ENCODE data around the gene PACS2. TPM values are rescaled to one million over a fixed set of nuclear protein-coding genes. Genes with fewer than 3 reads are reported as not detected.

Gene PACS2
- total RNA-seq, 2 experiments from 2014 or later: 28.3 to 29.9 TPM

DNA sequence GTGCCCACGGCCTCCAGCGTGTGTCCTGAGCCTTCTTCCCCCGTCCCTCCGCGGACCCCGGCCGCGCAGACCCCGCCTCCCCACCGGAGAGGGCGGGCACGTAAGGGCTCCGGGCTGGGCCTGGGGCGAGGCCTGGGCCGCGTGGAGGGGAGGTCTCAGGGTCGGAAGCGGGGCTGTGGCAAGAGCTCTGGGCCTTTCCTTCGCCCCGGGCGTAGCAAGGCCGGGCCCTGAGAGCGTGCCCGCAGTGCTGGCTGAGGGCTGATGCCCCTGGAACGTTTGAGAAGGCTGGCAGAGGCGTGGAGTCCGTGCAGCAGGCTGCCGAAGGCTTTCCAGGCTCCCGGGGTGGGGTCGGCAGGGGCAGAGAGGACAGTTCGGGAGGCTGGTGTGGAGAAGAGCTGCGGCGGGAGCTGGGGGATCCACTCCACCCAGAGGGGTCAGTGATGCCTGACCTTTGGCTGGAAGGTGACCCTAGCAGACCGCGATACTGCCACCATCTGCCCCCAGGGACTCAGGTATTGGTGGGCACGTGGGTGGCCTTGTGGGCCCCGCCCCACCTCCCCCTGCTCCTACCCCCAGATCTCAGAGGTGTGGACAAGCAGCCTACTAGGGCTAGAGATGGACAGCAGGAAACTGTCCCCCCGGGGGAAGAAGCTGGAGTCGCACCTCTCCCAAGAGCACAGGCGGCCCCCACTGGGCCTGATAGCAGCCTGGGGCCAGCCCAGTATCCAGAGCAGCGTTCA lies 84.3 kb downstream of the PACS2 start:
- Mint-ChIP-seq H3K9me3 (peaks cover 4% of the 10 kb centered on the region), H3K4me3 (peak overlapping the region; percentile 89), H3K27ac (peak overlapping the region; percentile 82), H3K4me1 (peaks cover 24% of the 10 kb centered on the region), H3K27me3 (no peaks in the 10 kb centered on the region), H3K36me3 (ENCODE audit: low read depth) (peaks cover 28% of the 10 kb centered on the region)
- POLR2A ChIA-PET: interaction anchor here (0.6 to 2.3 kb wide), 10 partner anchors 9 to 91 kb away, joined by 3 to 11 read pairs (median 4); partner anchors contain the start of gene MTA1
- peak; percentile 54 for DNase-seq
- CTCF ChIA-PET: interaction anchor here (0.6 to 2.3 kb wide), 3 partner anchors 21 to 130 kb away, joined by 3 to 5 read pairs (median 3); partner anchors contain the start of gene MTA1

DNA sequence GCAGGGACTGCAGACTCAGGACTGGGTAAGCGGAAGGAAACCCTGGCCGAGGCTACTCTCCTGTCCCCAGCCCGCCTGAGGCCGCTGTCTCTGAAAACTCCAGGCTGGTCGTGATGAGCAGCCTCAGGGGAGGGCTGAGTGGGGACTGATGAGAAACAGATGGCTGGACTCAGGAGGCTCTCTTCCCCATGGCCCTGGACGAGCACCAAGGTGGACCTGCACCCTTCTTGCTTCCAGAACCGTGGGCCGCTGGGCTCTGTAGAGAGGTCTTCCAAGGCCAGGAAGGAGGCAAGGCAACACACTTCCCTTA lies 84.9 kb downstream of the PACS2 start:
- peaks cover 28% of the 10 kb centered on the region for H3K36me3 Mint-ChIP-seq (ENCODE audit: low read depth)
- peak overlapping the region; percentile 89 for H3K4me3 Mint-ChIP-seq
- H3K4me1 Mint-ChIP-seq: peaks cover 29% of the 10 kb centered on the region
- H3K27me3 Mint-ChIP-seq: no peaks in the 10 kb centered on the region
- ChIA-PET POLR2A (interaction anchor here (1.1 to 2.3 kb wide), 5 partner anchors 10 to 82 kb away, joined by 3 to 11 read pairs (median 9); partner anchors contain the start of gene MTA1), CTCF (interaction anchor here (1.4 kb wide), 1 partner anchor 81 kb away, joined by 3 read pairs; no protein-coding TSS in a partner anchor)
- peak overlapping the region; percentile 82 for H3K27ac Mint-ChIP-seq
- peaks cover 4% of the 10 kb centered on the region for H3K9me3 Mint-ChIP-seq
- DNase-seq: no peak

DNA sequence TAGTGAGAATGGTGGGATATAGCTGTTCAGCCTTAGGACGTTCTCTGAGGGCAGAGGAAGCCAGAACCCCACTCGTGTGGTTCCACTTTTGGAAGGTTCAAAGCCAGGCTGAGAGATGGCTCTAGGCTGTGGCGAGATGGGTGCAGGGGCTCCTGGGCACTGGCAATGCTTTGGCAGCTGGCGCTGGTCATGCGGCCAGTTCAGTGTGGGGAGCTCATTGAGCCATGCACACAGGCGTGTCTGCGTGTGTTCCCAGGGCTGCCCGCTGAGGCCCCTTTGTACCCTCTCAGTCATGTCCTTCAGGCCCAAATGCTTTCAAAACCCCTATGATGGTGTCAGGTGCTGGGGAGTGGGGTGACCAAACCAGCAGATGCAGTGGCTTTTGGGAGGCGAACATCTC lies 85.5 kb downstream of the PACS2 start:
- Mint-ChIP-seq H3K27ac (no peak overlapping the region), H3K4me1 (peaks cover 35% of the 10 kb centered on the region), H3K4me3 (peak overlapping the region; percentile 89), H3K27me3 (no peaks in the 10 kb centered on the region), H3K36me3 (ENCODE audit: low read depth) (peaks cover 28% of the 10 kb centered on the region), H3K9me3 (peaks cover 4% of the 10 kb centered on the region)
- ChIA-PET POLR2A (interaction anchor here (1.1 to 2.3 kb wide), 4 partner anchors 13 to 82 kb away, joined by 3 to 10 read pairs (median 8); partner anchors contain the start of gene MTA1), CTCF (no interaction called here)
- no peak for DNase-seq

DNA sequence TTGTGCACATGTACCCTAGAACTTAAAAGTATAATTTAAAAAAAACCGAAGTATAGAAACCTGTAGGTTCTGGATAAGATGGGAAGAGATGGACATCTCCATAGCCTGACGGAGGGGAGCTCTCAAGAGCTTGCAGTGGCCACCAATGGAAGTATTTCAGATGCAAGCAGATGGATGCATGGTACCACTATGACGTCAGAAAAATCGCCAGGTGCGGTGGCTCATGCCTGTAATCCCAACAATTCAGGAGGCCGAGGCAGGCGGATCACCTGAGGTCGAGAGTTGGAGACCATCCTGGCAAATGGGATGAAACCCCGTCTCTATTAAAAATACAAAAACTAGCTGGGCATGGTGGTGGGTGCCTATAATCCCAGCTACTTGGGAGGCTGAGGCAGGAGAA lies 87.2 kb downstream of the PACS2 start:
- Mint-ChIP-seq H3K4me1 (peaks cover 36% of the 10 kb centered on the region), H3K9me3 (peaks cover 4% of the 10 kb centered on the region), H3K27me3 (no peaks in the 10 kb centered on the region), H3K36me3 (ENCODE audit: low read depth) (peaks cover 28% of the 10 kb centered on the region), H3K4me3 (no peak overlapping the region), H3K27ac (no peak overlapping the region)
- ChIA-PET POLR2A (no interaction called here), CTCF (no interaction called here)
- no peak for DNase-seq

DNA sequence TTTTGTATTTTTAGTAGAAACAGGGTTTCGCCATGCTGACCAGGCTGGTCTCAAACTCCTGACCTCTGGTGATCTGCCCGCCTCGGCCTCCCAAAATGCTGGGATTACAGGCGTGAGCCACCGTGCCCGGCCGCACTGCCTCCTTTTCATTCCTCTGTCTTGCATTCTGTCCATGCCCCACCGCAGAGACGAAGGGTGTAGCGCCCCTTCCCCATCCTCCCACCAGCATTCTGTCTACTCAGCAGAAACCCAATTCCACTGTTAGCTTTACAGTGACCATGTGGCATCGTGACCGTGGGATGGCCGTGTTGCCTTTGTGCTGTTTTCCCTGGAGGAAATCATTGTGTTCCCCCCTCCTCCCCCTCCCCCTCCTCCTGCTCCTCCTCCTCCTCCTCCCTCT lies 94.0 kb downstream of the PACS2 start:
- POLR2A ChIA-PET: no interaction called here
- H3K36me3 Mint-ChIP-seq (ENCODE audit: low read depth): no peaks in the 10 kb centered on the region
- H3K27me3 Mint-ChIP-seq: peaks cover 42% of the 10 kb centered on the region
- H3K4me3 Mint-ChIP-seq: no peak overlapping the region
- no peak overlapping the region for H3K27ac Mint-ChIP-seq
- H3K9me3 Mint-ChIP-seq: no peaks in the 10 kb centered on the region
- H3K4me1 Mint-ChIP-seq: peaks cover 16% of the 10 kb centered on the region
- CTCF ChIA-PET: interaction anchor here (0.7 kb wide), 1 partner anchor 37 kb away, joined by 3 read pairs; no protein-coding TSS in a partner anchor
- no peak for DNase-seq

DNA sequence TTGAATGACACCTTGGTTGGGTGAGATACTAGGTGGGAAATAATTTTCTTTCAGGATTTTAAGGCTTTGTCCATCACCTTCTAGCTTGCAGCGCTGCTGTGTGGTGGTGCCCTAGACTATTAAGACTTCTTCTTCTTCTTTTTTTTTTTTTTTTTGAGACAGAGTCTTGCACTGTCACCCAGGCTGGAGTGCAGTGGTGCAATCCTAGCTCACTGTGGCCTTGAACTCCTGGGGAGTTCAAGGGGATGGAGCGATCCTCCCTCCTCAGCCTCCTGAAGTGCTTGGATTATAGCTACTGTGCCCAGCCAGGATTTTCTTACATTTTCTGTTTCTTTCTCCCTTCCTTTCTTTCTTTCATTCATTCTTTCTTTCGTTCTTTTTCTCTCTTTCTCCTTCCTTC lies 94.8 kb downstream of the PACS2 start:
- DNase-seq: no peak
- H3K27me3 Mint-ChIP-seq: peaks cover 44% of the 10 kb centered on the region
- no peak overlapping the region for H3K27ac Mint-ChIP-seq
- CTCF ChIA-PET: interaction anchor here (0.7 kb wide), 1 partner anchor 38 kb away, joined by 3 read pairs; no protein-coding TSS in a partner anchor
- peaks cover 11% of the 10 kb centered on the region for H3K4me1 Mint-ChIP-seq
- no peak overlapping the region for H3K4me3 Mint-ChIP-seq
- no peaks in the 10 kb centered on the region for H3K9me3 Mint-ChIP-seq
- no peaks in the 10 kb centered on the region for H3K36me3 Mint-ChIP-seq (ENCODE audit: low read depth)
- POLR2A ChIA-PET: no interaction called here

DNA sequence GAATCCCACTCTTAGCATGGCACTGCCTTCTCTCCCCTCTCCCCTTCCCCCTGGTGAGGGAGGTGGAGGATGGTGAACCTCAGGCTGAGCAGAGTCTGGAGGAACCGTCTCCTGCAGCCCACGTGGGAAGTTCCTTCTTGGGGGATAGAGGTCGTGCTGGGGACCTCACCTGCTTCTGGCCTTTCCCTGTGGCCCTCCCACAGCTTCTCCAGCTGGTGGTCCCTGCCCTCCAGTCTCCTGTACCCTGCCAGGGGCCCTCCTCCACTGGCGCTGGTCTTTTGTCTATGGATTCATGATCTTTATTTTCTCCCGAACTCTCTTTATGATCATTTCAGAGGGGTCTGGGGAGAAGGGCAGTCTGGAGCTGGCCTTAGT lies 96.1 kb downstream of the PACS2 start:
- Mint-ChIP-seq H3K4me3 (no peak overlapping the region), H3K27me3 (peaks cover 46% of the 10 kb centered on the region)
- POLR2A ChIA-PET: interaction anchor here (1.0 kb wide), 2 partner anchors 110 to 390 kb away, joined by 3 read pairs; partner anchors contain the start of genes BRF1 and CDCA4

DNA sequence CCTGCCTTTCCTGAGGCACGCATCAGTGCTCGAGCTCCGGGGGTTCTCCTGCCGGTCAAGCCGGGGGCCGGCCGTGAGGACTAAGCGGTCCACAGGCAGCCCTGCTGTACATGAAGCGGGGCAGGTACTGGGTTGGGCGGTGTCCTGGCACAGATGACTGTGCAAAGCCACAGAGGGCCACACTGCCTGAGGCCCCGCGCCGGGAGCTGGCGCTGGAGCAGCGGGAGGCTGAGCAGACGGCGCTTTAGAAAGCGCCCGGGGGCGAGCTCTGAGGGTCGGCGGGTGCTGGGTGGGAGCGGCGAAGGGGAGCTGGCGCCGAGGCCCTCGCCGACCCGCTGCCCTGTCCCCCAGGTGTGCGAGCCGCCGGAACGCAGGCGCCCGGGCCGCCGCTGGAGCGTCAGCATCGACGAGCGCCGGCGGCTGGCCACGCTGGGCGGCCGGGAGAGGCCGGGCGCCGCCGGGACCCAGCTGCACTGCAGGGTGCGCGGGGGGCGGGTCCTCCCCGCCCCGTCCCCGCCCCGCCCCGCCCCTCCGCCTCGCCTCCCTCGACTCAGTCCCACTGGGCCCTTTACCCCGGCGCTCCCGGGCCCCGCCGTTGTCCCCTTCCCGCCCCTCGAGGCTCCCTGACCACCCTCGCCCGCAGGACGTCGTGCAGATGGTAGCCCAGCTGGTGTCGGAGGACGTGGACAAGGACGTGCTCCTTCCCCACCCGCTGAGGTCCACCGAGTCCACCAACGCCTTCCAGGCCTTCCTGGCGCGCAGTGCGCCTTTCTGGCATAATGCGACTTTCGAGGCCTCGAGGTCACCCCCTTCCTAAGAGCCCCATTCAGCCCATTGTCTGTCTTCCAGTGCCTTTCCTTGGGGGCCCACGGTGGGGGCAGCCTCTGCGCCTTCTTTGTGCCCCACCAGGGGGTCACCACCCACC lies 96.7 kb downstream of the PACS2 start:
- Mint-ChIP-seq H3K27me3 (peaks cover 46% of the 10 kb centered on the region), H3K36me3 (ENCODE audit: low read depth) (no peaks in the 10 kb centered on the region), H3K9me3 (no peaks in the 10 kb centered on the region), H3K4me1 (peaks cover 5% of the 10 kb centered on the region), H3K27ac (no peak overlapping the region), H3K4me3 (no peak overlapping the region)
- CTCF ChIA-PET: interaction anchor here (0.5 kb wide), 1 partner anchor 36 kb away, joined by 6 read pairs; no protein-coding TSS in a partner anchor
- DNase-seq: no peak
- POLR2A ChIA-PET: interaction anchor here (1.0 kb wide), 3 partner anchors 13 to 390 kb away, joined by 3 read pairs; partner anchors contain the start of genes BRF1, CDCA4 and TEX22

More for the DNA sequence above, 96.1 kb downstream of the PACS2 start:
- no peak for DNase-seq
- H3K9me3 Mint-ChIP-seq: no peaks in the 10 kb centered on the region
- H3K4me1 Mint-ChIP-seq: peaks cover 5% of the 10 kb centered on the region
- CTCF ChIA-PET: interaction anchor here (0.5 kb wide), 1 partner anchor 36 kb away, joined by 6 read pairs; no protein-coding TSS in a partner anchor
- H3K27ac Mint-ChIP-seq: no peak overlapping the region
- no peaks in the 10 kb centered on the region for H3K36me3 Mint-ChIP-seq (ENCODE audit: low read depth)

DNA sequence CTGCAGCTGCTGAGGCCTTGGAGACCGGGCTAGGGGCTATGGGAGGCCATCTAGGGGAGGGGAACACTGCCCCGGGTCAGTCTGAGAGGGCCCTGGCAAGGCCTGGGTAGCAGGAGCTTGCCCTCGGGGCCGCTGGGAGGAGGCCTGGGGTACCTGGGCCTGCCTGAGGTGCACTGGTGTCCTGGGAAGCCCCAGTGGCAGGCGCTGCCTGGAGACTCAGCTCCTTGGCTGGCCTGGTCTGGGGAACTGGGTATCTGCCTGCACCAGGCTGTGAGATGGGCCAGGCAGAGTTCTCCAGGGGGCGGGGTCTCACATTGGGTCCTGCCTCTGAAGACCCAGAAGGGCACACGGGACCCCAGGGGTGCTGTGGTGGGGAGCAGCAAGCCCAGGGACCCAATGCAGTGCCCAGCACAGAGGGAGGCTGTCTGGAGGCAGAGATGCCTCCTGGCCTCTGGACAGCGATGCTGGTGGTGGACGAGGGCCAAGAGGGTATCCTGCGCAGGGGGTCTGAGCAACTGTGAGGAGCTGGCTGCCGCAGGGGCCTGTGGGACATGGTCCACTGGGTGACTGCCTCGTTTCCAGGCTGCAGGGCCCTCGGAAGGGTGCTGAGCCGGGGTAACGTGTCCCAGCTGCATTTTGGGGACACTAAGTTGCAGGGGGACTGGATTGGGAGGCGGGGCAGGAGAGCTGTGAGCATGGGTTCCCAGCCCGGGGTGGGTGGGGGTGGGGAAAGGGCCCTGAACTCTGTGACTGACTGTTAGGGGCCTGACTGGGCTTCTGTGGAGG lies 97.6 kb downstream of the PACS2 start:
- Mint-ChIP-seq H3K4me1 (peaks cover 5% of the 10 kb centered on the region), H3K36me3 (ENCODE audit: low read depth) (no peaks in the 10 kb centered on the region), H3K27me3 (peaks cover 48% of the 10 kb centered on the region), H3K4me3 (no peak overlapping the region), H3K9me3 (no peaks in the 10 kb centered on the region), H3K27ac (no peak overlapping the region)
- no peak for DNase-seq
- POLR2A ChIA-PET: interaction anchor here (1.0 to 2.4 kb wide), 2 partner anchors 9 to 13 kb away, joined by 3 to 8 read pairs; partner anchors contain the start of gene TEX22
- CTCF ChIA-PET: no interaction called here

DNA sequence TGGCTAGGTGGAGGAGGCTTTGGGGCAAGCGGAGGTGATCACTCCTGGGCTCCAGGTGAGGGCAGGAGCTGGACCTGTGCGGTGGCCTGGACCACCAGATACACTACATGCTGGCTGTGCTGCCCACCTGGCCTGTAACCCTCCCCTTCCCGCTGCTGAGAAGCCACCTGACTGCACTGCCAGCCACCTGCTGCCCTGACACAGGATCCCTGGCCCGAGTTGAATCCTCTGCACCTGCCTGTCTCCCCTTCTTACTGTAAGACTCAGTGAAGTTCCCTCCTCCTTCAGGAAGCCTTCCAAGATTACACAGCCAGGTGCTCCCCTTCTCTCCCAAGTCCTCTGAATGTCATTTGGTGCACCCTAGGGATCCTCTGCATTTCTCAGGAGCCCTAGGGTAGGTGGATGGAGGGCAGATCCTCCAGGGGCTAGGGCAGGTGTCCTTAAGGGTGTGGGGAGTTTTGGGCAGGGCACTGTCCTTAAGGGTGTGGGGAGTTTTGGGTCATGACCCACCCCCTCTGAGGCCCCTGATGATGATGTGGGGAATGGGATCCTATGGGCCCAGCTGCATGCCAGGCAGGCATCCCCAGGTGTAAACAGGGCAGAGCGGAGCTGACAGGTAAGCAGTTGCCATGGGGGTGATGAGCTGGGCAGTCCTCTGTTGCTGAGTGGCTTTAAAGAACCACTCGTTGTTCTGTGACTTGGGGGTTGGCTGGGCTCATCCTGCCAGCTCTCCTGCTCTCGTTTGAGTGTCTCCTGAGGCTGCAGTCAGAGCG lies 98.4 kb downstream of the PACS2 start:
- CTCF ChIA-PET: no interaction called here
- Mint-ChIP-seq H3K27ac (no peak overlapping the region), H3K4me3 (no peak overlapping the region), H3K36me3 (ENCODE audit: low read depth) (no peaks in the 10 kb centered on the region), H3K4me1 (peaks cover 5% of the 10 kb centered on the region), H3K27me3 (peaks cover 45% of the 10 kb centered on the region), H3K9me3 (no peaks in the 10 kb centered on the region)
- POLR2A ChIA-PET: interaction anchor here (0.7 to 2.4 kb wide), 3 partner anchors 9 to 14 kb away, joined by 3 to 8 read pairs (median 3); partner anchors contain the start of gene TEX22
- no peak for DNase-seq

DNA sequence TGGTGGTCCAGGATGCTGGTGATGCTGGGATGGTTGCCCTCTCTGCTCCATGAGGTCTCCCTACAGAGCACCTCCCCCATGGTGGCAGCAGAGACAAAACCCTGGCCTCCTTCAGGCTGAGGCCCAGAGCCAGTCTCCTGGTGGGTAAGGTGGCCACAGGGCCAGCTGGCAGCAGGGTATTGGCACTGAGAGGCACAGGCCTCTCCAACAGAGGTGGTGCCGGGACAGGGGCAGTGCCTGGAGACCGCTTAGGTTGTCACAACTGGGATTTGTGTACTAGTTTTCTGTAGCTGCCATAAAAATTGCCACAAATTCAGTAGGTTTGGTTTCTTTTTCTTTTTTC lies 99.0 kb downstream of the PACS2 start:
- no peak overlapping the region for H3K4me3 Mint-ChIP-seq
- peaks cover 5% of the 10 kb centered on the region for H3K4me1 Mint-ChIP-seq
- no peaks in the 10 kb centered on the region for H3K9me3 Mint-ChIP-seq
- DNase-seq: no peak
- POLR2A ChIA-PET: interaction anchor here (0.7 to 2.4 kb wide), 3 partner anchors 10 to 15 kb away, joined by 3 to 8 read pairs (median 3); partner anchors contain the start of gene TEX22
- H3K27ac Mint-ChIP-seq: no peak overlapping the region
- CTCF ChIA-PET: no interaction called here
- H3K27me3 Mint-ChIP-seq: peaks cover 44% of the 10 kb centered on the region
- no peaks in the 10 kb centered on the region for H3K36me3 Mint-ChIP-seq (ENCODE audit: low read depth)

Measured in activated CD4-positive, alpha-beta memory T cell treated with anti-CD3 and anti-CD28 coated beads, Interleukin-2, amount 10 ng/mL, durations not matched to agents 7 days and 5 days (primary cell).